ENCODE data around the gene KIF5A. TPM values are rescaled to one million over a fixed set of nuclear protein-coding genes. Genes with fewer than 3 reads are reported as not detected.
A peak's percentile ranks its signal among the peaks of the same experiment; 100 is the strongest.
"Not testable (repeated sequence)": the region's sequence is repeated elsewhere in the genome, so short reads cannot be mapped to it uniquely, and the experiment has no call there.

KIF5A gene
- 0.14 TPM for total RNA-seq
- long read RNA-seq = 0 reads

- ATAC-seq (peak; percentile 5), DNase-seq (peak; percentile 68)
- no peaks in the 10 kb centered on the region for H3K9me3 ChIP-seq
- TF ChIP-seq CTCF (IDR thresholded peaks at IDR 0.05) = no peak
- peaks cover 27% of the 10 kb centered on the region for H3K27me3 ChIP-seq
- intact Hi-C loops (cut with DNase I) = no loop called here
- H3K4me1 ChIP-seq = peaks cover 13% of the 10 kb centered on the region
- no peak within 1 kb of the TSS for H3K27ac ChIP-seq
- H3K4me3 ChIP-seq = peak within 1 kb of the TSS; percentile 38
- no peaks in the 10 kb centered on the region for H3K36me3 ChIP-seq
Observed at GRCh38 chr12:57549909-57550640, at the start of gene KIF5A. TSS of gene KIF5A (plus strand) at chr12:57550044. CDS start at chr12:57550272, 228 bp downstream.

- no peak for DNase-seq
- intact Hi-C loops (cut with DNase I) = no loop called here
- ATAC-seq = no peak
- Histone ChIP-seq H3K9me3 (no peaks in the 10 kb centered on the region), H3K27ac (no peak overlapping the region), H3K36me3 (peaks cover 80% of the 10 kb centered on the region), H3K4me3 (no peak overlapping the region), H3K4me1 (no peaks in the 10 kb centered on the region), H3K27me3 (no peaks in the 10 kb centered on the region)
- no peak for TF ChIP-seq CTCF (IDR thresholded peaks at IDR 0.05)
Observed at GRCh38 chr12:57500213-57500612, 49.6 kb upstream of the KIF5A start.

GRCh38 chr12:57502311-57502969, 47.4 kb upstream of the KIF5A start:
- H3K9me3 ChIP-seq; intact Hi-C loops (cut with DNase I); DNase-seq; H3K27ac ChIP-seq; ATAC-seq; H3K27me3 ChIP-seq; H3K4me1 ChIP-seq; H3K4me3 ChIP-seq: not testable (repeated sequence)
- peaks cover 84% of the 10 kb centered on the region for H3K36me3 ChIP-seq

- H3K36me3 ChIP-seq = peaks cover 80% of the 10 kb centered on the region
- ATAC-seq; H3K27ac ChIP-seq; H3K9me3 ChIP-seq; H3K27me3 ChIP-seq; H3K4me3 ChIP-seq; H3K4me1 ChIP-seq; DNase-seq; intact Hi-C loops (cut with DNase I): not testable (repeated sequence)
Observed at GRCh38 chr12:57506541-57506940, 43.3 kb upstream of the KIF5A start.

- H3K4me1 ChIP-seq; DNase-seq; intact Hi-C loops (cut with DNase I); H3K27me3 ChIP-seq; H3K4me3 ChIP-seq; ATAC-seq; H3K27ac ChIP-seq; H3K9me3 ChIP-seq: not testable (repeated sequence)
- H3K36me3 ChIP-seq = peaks cover 80% of the 10 kb centered on the region
Observed at GRCh38 chr12:57507796-57508195, 42.0 kb upstream of the KIF5A start.

- peaks cover 78% of the 10 kb centered on the region for H3K36me3 ChIP-seq
- H3K4me3 ChIP-seq = no peak overlapping the region
- no peak overlapping the region for H3K27ac ChIP-seq
- no peak for TF ChIP-seq CTCF (IDR thresholded peaks at IDR 0.05)
- H3K4me1 ChIP-seq = no peaks in the 10 kb centered on the region
- no peaks in the 10 kb centered on the region for H3K27me3 ChIP-seq
- ATAC-seq (no peak), DNase-seq (no peak)
- intact Hi-C loops (cut with DNase I) = no loop called here
- H3K9me3 ChIP-seq = no peaks in the 10 kb centered on the region
Observed at GRCh38 chr12:57511161-57511560, 38.7 kb upstream of the KIF5A start.

- Histone ChIP-seq H3K27ac (no peak overlapping the region), H3K4me3 (no peak overlapping the region), H3K9me3 (no peaks in the 10 kb centered on the region), H3K36me3 (peaks cover 80% of the 10 kb centered on the region), H3K4me1 (no peaks in the 10 kb centered on the region), H3K27me3 (no peaks in the 10 kb centered on the region)
- ATAC-seq (no peak), DNase-seq (no peak)
- TF ChIP-seq CTCF (IDR thresholded peaks at IDR 0.05) = no peak
- intact Hi-C loops (cut with DNase I) = no loop called here
Observed at GRCh38 chr12:57511588-57512325, 38.1 kb upstream of the KIF5A start.

Measured in upper lobe of right lung (tissue), 1 donor.